A549 (cell line): ENCODE measurements around the gene S1PR4. TPM values are rescaled to one million over a fixed set of nuclear protein-coding genes. Genes with fewer than 3 reads are reported as not detected.

Experiments used
- ATAC-seq, 2 experiments: fragments of 200-7000 bp in 1 of 2; fragments of >200 bp in 1 of 2; cut with Nextera tagmentation in 1 of 2; cut with Tn5 transposase in 1 of 2; 3 replicates each; pipeline versions ENCODE4 v1.8.0 to v1.9.1; 2018 to 2020; ENCODE audit warnings: mild to moderate bottlenecking in 1 of 2, moderate library complexity in 1 of 2
- CTCF ChIA-PET: fragments of 300-600 bp; sonication (Branson Sonifier 250); formaldehyde crosslinking; extraction: SDS; loops from one replicate; lab custom pipeline; 2021; ENCODE audit warnings: antibody characterized with exemption, inconsistent platforms; lab: Yijun Ruan, JAX
- POLR2A ChIA-PET: fragments of 350-600 bp; formaldehyde crosslinking; extraction: SDS; loops from one replicate; lab custom pipeline; 2021; ENCODE audit warnings: antibody characterized with exemption, inconsistent platforms; lab: Yijun Ruan, JAX
- DNase-seq, 2 experiments: peaks; one replicate each; pipeline versions ENCODE4 v3.0.0 to v3.0.0-alpha.2; 2011 to 2016; ENCODE audit warnings: low read depth in 1 of 2, low spot score in 1 of 2
- FAIRE-seq: peaks from 2 replicates; lab custom pipeline; 2011; peaks lifted over from hg19 to GRCh38; lab: Jason Lieb, UNC
- H3K27ac ChIP-seq, 2 experiments: fragments of >200 bp; sonication (Bioruptor Twin); formaldehyde crosslinking; 3 replicates each; pipeline ENCODE4 v1.5.1; 2016 to 2017
- H3K4me1 ChIP-seq: fragments of >200 bp; sonication (Bioruptor Twin); formaldehyde crosslinking; 3 replicates; pipeline ENCODE4 v1.6.1; 2016
- H3K4me2 ChIP-seq: fragments of >200 bp; sonication (Bioruptor Twin); formaldehyde crosslinking; 3 replicates; pipeline ENCODE4 v1.6.1; 2016
- H3K4me3 ChIP-seq: fragments of >200 bp; sonication (Bioruptor Twin); formaldehyde crosslinking; 3 replicates; pipeline ENCODE4 v1.5.1; 2016
- H3K9me3 ChIP-seq: fragments of >200 bp; sonication (Bioruptor Twin); formaldehyde crosslinking; 3 replicates; pipeline ENCODE4 v1.6.1; 2016
- CHD4 ChIP-seq: fragments of 200-600 bp; sonication (generic); IDR thresholded peaks from 2 replicates; pipeline ENCODE4 v1.6.1; 2016; ENCODE audit warnings: antibody characterized with exemption, mild to moderate bottlenecking, borderline replicate concordance
- E2F6 ChIP-seq: IDR thresholded peaks from 2 replicates; pipeline ENCODE4 v1.6.1; 2012; ENCODE audit warnings: low read depth, borderline replicate concordance
- EP300 ChIP-seq, 2 experiments: fragments of >200 bp; sonication (Bioruptor Twin); formaldehyde crosslinking; IDR thresholded peaks; 2 replicates in 1 of 2; 3 replicates in 1 of 2; pipeline ENCODE4 v1.6.1; 2016 to 2017
- FOSL2 ChIP-seq, 2 experiments: fragments of 450-650 bp in 1 of 2; fragments of >200 bp in 1 of 2; sonication (Bioruptor Twin) in 1 of 2; formaldehyde crosslinking; IDR thresholded peaks; 2 replicates each; pipeline versions ENCODE4 v1.5.0 to v1.6.1; 2016 to 2020; ENCODE audit warnings: mild to moderate bottlenecking in 1 of 2, moderate library complexity in 1 of 2
- GATA3 ChIP-seq: IDR thresholded peaks from 2 replicates; pipeline ENCODE4 v1.6.1; 2012; ENCODE audit warnings: borderline replicate concordance
- HDAC2 ChIP-seq: fragments of 200-600 bp; sonication (generic); IDR thresholded peaks from 2 replicates; pipeline ENCODE4 v1.6.1; 2016
- HEYL ChIP-seq: fragments of 250-450 bp; sonication (Bioruptor Pico); IDR thresholded peaks from 2 replicates; pipeline ENCODE4 v1.8.0; 2021; ENCODE audit warnings: mild to moderate bottlenecking, moderate library complexity
- HMGXB4 ChIP-seq: fragments of 250-450 bp; sonication (Bioruptor Pico); IDR thresholded peaks from 2 replicates; pipeline ENCODE4 v1.5.0; 2021; ENCODE audit warnings: mild to moderate bottlenecking, moderate library complexity, borderline replicate concordance
- HOXB5 ChIP-seq: fragments of 250-450 bp; sonication (Bioruptor Pico); IDR thresholded peaks from 2 replicates; pipeline ENCODE4 v1.5.0; 2020; ENCODE audit warnings: mild to moderate bottlenecking, moderate library complexity
- MAFK ChIP-seq: fragments of 450-650 bp; IDR thresholded peaks from 2 replicates; pipeline ENCODE4 v1.6.1; 2014; ENCODE audit not compliant: partially characterized antibody
- MAZ ChIP-seq: fragments of 150-350 bp; IDR thresholded peaks from 2 replicates; pipeline ENCODE4 v1.6.1; 2014; ENCODE audit warnings: antibody characterized with exemption, low read depth, low read length, borderline replicate concordance
- NPAS2 ChIP-seq: fragments of 250-450 bp; sonication (Bioruptor Pico); IDR thresholded peaks from 2 replicates; pipeline ENCODE4 v1.8.0; 2022; ENCODE audit warnings: mild to moderate bottlenecking, moderate library complexity, borderline replicate concordance
- POLR2A ChIP-seq: IDR thresholded peaks from 2 replicates; pipeline ENCODE4 v1.6.1; 2012; ENCODE audit warnings: mild to moderate bottlenecking, low read length
- SMC3 ChIP-seq: fragments of >200 bp; sonication (Bioruptor Twin); formaldehyde crosslinking; IDR thresholded peaks from 3 replicates; pipeline ENCODE4 v1.6.1; 2018; ENCODE audit warnings: inconsistent platforms
- TP53 ChIP-seq: fragments of 250-450 bp; sonication (Bioruptor Pico); IDR thresholded peaks from 2 replicates; pipeline ENCODE4 v1.5.0; 2021; ENCODE audit warnings: mild to moderate bottlenecking, moderate library complexity
- USF2 ChIP-seq: fragments of 450-650 bp; IDR thresholded peaks from 2 replicates; pipeline ENCODE4 v1.6.1; 2014; ENCODE audit warnings: antibody characterized with exemption
- ZSCAN20 ChIP-seq: fragments of 250-450 bp; sonication (Bioruptor Pico); IDR thresholded peaks from 2 replicates; pipeline ENCODE4 v1.8.0; 2022; ENCODE audit warnings: mild to moderate bottlenecking, moderate library complexity
- WGBS: methylation state at CpG from one replicate; pipeline ENCODE4 v1.1.6; 2017; ENCODE audit errors: missing lambda C conversion rate; 5-methylcytosine and 5-hydroxymethylcytosine counted together
- polyA plus RNA-seq, 4 experiments: library from polyadenylated mRNA; depleted of rRNA in 3 of 4; stranded (reverse); fragments of >200 nt; fragmentation: RNase III in 1 of 4; extraction: RNeasy Plus Mini Kit Qiagen cat#74134 plus additional on column Dnase treatment in 1 of 4; gene quantifications; 2 replicates in 3 of 4; 3 replicates in 1 of 4; pipeline ENCODE4 v1.2.3, GENCODE V29; 2011 to 2017
- TF ChIP-seq, protein P1 (sequence below): fragments of >200 bp; sonication (Bioruptor Twin); formaldehyde crosslinking; IDR thresholded peaks from 2 replicates; pipeline ENCODE4 v1.6.1; 2016
- TF ChIP-seq, protein P2 (sequence below): fragments of >200 bp; sonication (Bioruptor Twin); formaldehyde crosslinking; IDR thresholded peaks from 3 replicates; pipeline ENCODE4 v1.6.1; 2016
- TF ChIP-seq, protein P3 (sequence below): fragments of 200-600 bp; sonication (generic); IDR thresholded peaks from 2 replicates; pipeline ENCODE4 v1.6.1; 2016; ENCODE audit warnings: antibody characterized with exemption, mild to moderate bottlenecking, moderate library complexity

S1PR4 gene
- polyA plus RNA-seq, 2 of the 4 experiments (the other 2 are of a cell fraction) = 0.09 to 0.17 TPM

- Histone ChIP-seq H3K27ac (peak overlapping the region in 1 of 2 experiments; percentile 52; a peak in 2 of 6 replicates), H3K4me2 (no peak overlapping the region), H3K4me1 (peaks cover 20% of the 10 kb centered on the region), H3K4me3 (no peak overlapping the region), H3K9me3 (no peaks in the 10 kb centered on the region)
- ChIA-PET CTCF (no interaction called here), POLR2A (no interaction called here)
- FAIRE-seq (no peak), DNase-seq (no peak), ATAC-seq (no peak)
- WGBS = 96% methylated on average over 31 of the region's 52 CpGs
- TF ChIP-seq HDAC2 = no peak
- TF ChIP-seq FOSL2 (IDR thresholded peaks at IDR 0.05) = no peak
- TF ChIP-seq FOSL2 (CRISPR knock-in tag; IDR thresholded peaks at IDR 0.05) = no peak
- TF ChIP-seq EP300 (IDR thresholded peaks at IDR 0.05) = no peak
- TF ChIP-seq MAZ = no peak
- no peak for TF ChIP-seq MAFK
- TF ChIP-seq, protein P1, sequence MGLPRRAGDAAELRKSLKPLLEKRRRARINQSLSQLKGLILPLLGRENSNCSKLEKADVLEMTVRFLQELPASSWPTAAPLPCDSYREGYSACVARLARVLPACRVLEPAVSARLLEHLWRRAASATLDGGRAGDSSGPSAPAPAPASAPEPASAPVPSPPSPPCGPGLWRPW = no peak
- TF ChIP-seq HOXB5 (CRISPR knock-in tag) = no peak
- no peak for TF ChIP-seq HMGXB4 (CRISPR knock-in tag)
- TF ChIP-seq TP53 (CRISPR knock-in tag) = no peak
- TF ChIP-seq HEYL (CRISPR knock-in tag) = no peak
- no peak for TF ChIP-seq NPAS2 (CRISPR knock-in tag)
- no peak for TF ChIP-seq GATA3
- no peak for TF ChIP-seq SMC3
- no peak for TF ChIP-seq POLR2A
- TF ChIP-seq, protein P2, sequence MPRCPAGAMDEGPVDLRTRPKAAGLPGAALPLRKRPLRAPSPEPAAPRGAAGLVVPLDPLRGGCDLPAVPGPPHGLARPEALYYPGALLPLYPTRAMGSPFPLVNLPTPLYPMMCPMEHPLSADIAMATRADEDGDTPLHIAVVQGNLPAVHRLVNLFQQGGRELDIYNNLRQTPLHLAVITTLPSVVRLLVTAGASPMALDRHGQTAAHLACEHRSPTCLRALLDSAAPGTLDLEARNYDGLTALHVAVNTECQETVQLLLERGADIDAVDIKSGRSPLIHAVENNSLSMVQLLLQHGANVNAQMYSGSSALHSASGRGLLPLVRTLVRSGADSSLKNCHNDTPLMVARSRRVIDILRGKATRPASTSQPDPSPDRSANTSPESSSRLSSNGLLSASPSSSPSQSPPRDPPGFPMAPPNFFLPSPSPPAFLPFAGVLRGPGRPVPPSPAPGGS = no peak
- TF ChIP-seq USF2 = no peak
- no peak for TF ChIP-seq CHD4
- TF ChIP-seq, protein P3, sequence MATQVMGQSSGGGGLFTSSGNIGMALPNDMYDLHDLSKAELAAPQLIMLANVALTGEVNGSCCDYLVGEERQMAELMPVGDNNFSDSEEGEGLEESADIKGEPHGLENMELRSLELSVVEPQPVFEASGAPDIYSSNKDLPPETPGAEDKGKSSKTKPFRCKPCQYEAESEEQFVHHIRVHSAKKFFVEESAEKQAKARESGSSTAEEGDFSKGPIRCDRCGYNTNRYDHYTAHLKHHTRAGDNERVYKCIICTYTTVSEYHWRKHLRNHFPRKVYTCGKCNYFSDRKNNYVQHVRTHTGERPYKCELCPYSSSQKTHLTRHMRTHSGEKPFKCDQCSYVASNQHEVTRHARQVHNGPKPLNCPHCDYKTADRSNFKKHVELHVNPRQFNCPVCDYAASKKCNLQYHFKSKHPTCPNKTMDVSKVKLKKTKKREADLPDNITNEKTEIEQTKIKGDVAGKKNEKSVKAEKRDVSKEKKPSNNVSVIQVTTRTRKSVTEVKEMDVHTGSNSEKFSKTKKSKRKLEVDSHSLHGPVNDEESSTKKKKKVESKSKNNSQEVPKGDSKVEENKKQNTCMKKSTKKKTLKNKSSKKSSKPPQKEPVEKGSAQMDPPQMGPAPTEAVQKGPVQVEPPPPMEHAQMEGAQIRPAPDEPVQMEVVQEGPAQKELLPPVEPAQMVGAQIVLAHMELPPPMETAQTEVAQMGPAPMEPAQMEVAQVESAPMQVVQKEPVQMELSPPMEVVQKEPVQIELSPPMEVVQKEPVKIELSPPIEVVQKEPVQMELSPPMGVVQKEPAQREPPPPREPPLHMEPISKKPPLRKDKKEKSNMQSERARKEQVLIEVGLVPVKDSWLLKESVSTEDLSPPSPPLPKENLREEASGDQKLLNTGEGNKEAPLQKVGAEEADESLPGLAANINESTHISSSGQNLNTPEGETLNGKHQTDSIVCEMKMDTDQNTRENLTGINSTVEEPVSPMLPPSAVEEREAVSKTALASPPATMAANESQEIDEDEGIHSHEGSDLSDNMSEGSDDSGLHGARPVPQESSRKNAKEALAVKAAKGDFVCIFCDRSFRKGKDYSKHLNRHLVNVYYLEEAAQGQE = no peak
- no peak for TF ChIP-seq E2F6
- TF ChIP-seq ZSCAN20 (CRISPR knock-in tag) = no peak
These were observed 587 bp downstream of the S1PR4 start for GRCh38 chr19:3178973-3179738.
